Stomach (tissue), 4 donors: ENCODE measurements around the gene FAF2.

Experiments
- EP300 ChIP-seq: sonication (generic); formaldehyde crosslinking; IDR thresholded peaks from one replicate; pipeline ENCODE4 v1.6.1; 2017; ENCODE audit warnings: antibody characterized with exemption
- POLR2A ChIP-seq, 4 donors: fragments of 450-650 bp; IDR thresholded peaks; one replicate each; pipeline ENCODE4 v1.6.1; 2016; ENCODE audit warnings: antibody characterized with exemption in 4 of 4, control low read depth in 2 of 4, mild to moderate bottlenecking in 1 of 4, moderate library complexity in 1 of 4
- POLR2AphosphoS5 ChIP-seq, 3 donors: sonication (generic); formaldehyde crosslinking; IDR thresholded peaks; one replicate each; pipeline ENCODE4 v1.6.1; 2016; ENCODE audit warnings: antibody characterized with exemption in 3 of 3
- TF ChIP-seq, protein P1 (sequence below), 7 experiments: fragments of 450-650 bp in 4 of 7; fragments of 200-600 bp in 3 of 7; sonication (generic) in 3 of 7; IDR thresholded peaks; one replicate each; pipeline ENCODE4 v1.5.1; 2016 to 2019; ENCODE audit warnings: antibody characterized with exemption in 7 of 7, control low read depth in 2 of 7, mild to moderate bottlenecking in 1 of 7

GRCh38 chr5:176415952-176416924 lies 31.9 kb upstream of the FAF2 start, which contains the start of gene CLTB:
- TF ChIP-seq, protein P1, sequence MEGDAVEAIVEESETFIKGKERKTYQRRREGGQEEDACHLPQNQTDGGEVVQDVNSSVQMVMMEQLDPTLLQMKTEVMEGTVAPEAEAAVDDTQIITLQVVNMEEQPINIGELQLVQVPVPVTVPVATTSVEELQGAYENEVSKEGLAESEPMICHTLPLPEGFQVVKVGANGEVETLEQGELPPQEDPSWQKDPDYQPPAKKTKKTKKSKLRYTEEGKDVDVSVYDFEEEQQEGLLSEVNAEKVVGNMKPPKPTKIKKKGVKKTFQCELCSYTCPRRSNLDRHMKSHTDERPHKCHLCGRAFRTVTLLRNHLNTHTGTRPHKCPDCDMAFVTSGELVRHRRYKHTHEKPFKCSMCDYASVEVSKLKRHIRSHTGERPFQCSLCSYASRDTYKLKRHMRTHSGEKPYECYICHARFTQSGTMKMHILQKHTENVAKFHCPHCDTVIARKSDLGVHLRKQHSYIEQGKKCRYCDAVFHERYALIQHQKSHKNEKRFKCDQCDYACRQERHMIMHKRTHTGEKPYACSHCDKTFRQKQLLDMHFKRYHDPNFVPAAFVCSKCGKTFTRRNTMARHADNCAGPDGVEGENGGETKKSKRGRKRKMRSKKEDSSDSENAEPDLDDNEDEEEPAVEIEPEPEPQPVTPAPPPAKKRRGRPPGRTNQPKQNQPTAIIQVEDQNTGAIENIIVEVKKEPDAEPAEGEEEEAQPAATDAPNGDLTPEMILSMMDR (IDR thresholded peaks at IDR 0.05), result peak in 5 of 7 experiments; percentile 26 to 92 (median 68)
- no peak for TF ChIP-seq POLR2A (IDR thresholded peaks at IDR 0.05)
- TF ChIP-seq POLR2AphosphoS5 (IDR thresholded peaks at IDR 0.05), result peak; percentile 44 to 95 (median 89)
- no peak for TF ChIP-seq EP300
